ENCODE measurements around the gene VRK3.

Gene VRK3

DNA sequence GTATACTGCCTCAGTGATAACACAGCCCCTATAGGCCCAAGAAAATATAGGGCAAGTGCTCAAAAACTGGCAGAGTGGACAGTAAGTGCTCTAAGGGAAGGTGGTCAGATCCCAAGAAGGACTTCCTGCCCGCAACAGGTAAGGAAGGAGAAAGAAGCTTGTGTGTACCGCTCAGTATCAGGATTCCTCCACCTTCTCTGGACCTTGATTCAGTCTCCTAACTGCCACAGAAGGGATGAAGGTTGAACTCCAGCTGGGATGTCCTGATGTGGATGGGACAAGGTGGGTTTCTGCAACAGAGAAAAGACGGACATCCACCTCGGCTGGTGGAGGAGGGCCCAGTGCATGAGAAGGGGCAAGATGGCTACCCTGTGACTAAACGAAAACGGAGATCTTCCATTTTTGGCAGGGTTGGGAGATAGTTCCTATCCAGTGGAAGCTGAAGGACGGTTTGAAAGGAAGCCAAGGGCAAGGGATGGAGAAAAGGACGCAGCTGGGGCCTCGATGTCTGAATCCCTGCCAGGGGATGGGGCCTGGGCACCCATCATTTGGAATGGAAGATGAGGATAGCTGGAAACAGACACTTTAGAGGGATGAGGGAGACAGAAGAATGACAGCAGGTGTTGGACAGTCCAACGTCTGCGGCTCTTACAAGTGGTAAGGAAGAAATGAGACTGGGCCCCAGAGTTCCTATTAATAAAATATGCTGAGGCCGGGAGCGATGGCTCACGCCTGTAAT lies 97.5 kb downstream of the VRK3 start:
- no peak for DNase-seq

GRCh38 chr19:49926515-49926914 lies 98.7 kb downstream of the VRK3 start:
- DNase-seq, result no peak
